ENCODE results near the gene ZNF253. TPM values are rescaled to one million over a fixed set of nuclear protein-coding genes. Genes with fewer than 3 reads are reported as not detected.

Gene ZNF253
- total and polyA plus RNA-seq, 2 of the 13 experiments (the other 11 are each of a cell fraction or from before 2014, with no cell fraction given) = 3.5 to 10.6 TPM

GRCh38 chr19:19871932-19872331, 6.2 kb downstream of the ZNF253 start (continued):
- TF ChIP-seq CENPBD1 (CRISPR knock-in tag; IDR thresholded peaks at IDR 0.05; ENCODE audit: borderline replicate concordance, low read depth) = no peak
- no peak for TF ChIP-seq ZNF512B (CRISPR knock-in tag; IDR thresholded peaks at IDR 0.05; ENCODE audit: borderline replicate concordance)
- no peak for TF ChIP-seq NFRKB (IDR thresholded peaks at IDR 0.05)

- ChIA-PET POLR2A (no interaction called here), CTCF (ENCODE audit: low intra/inter-chr PET ratio, low total read pairs) (no interaction called here)
- no peak overlapping the region for H2AFZ ChIP-seq (ENCODE audit: low read length)
- no peak for ATAC-seq
- no peak overlapping the region for H3K27ac ChIP-seq (ENCODE audit: extremely low read length, insufficient read depth, low read length)
- FAIRE-seq = no peak
- no peak for DNase-seq (ENCODE audit: low spot score)
- BruUV-seq (replicated peaks) = no TSS peak
- no peaks in the 10 kb centered on the region for H3K27me3 ChIP-seq (ENCODE audit: control insufficient read depth in 1 of 2, insufficient read depth in 2 of 2, low read length in 2 of 2)
- no peak overlapping the region for H3K9ac ChIP-seq (ENCODE audit: insufficient read depth, low read depth, low read length)
- H3K79me2 ChIP-seq (ENCODE audit: insufficient read depth, low read length) = peaks cover 41% of the 10 kb centered on the region
- no peak overlapping the region for H3K4me2 ChIP-seq (ENCODE audit: low read depth, low read length)
- intact Hi-C loops (cut with micrococcal nuclease; ENCODE audit: unreplicated experiment) = no loop called here
- no peak for TF ChIP-seq ZKSCAN1 (IDR thresholded peaks at IDR 0.05; ENCODE audit: low read length)
- no peak for TF ChIP-seq TCF7L2 (IDR thresholded peaks at IDR 0.05; ENCODE audit: low read depth, low read length)
- no peak for TF ChIP-seq ZC3H4 (CRISPR knock-in tag; IDR thresholded peaks at IDR 0.05; ENCODE audit: borderline replicate concordance)
- TF ChIP-seq TRIM24 (CRISPR knock-in tag; IDR thresholded peaks at IDR 0.05) = no peak
- peak; percentile 25; the same call in 1 of the 2 replicates for TF ChIP-seq FOSL2 (CRISPR knock-in tag; IDR thresholded peaks at IDR 0.05)
- H3K4me3 ChIP-seq (replicated peaks in 1 of 3; ENCODE audit: insufficient read depth in 1 of 3, low read depth in 2 of 3, low read length in 3 of 3) = no peak overlapping the region
- peaks cover 8% of the 10 kb centered on the region for H3K4me1 ChIP-seq (ENCODE audit: insufficient read depth, low read length)
- H3K36me3 ChIP-seq (replicated peaks in 1 of 2; ENCODE audit: control insufficient read depth in 1 of 2, insufficient read depth in 2 of 2, low read length in 2 of 2) = peaks cover 1 to 13% of the 10 kb centered on the region in 2 experiments; a peak in 4 of 5 replicates
- in situ Hi-C loops (cut with HindIII; ENCODE audit: extremely low pct_ligation_motif_present, low pct_unique_long_range_greater_than_20kb) = no loop called here
- H3K9me3 ChIP-seq (ENCODE audit: low read length) = no peaks in the 10 kb centered on the region
- H4K20me1 ChIP-seq (ENCODE audit: insufficient read depth, low read length) = peaks cover 3% of the 10 kb centered on the region; the same call in 1 of the 2 replicates
Observed at GRCh38 chr19:19873381-19873780, 7.7 kb downstream of the ZNF253 start.

Data from HepG2 (cell line).